GM21381 (cell line): Measurements from ENCODE around the gene CFAP221.

Experiments used
- ATAC-seq: cut with Tn5 transposase; IDR thresholded peaks from one replicate; pipeline ENCODE4 v1.9.1; 2021; ENCODE audit warnings: mild to moderate bottlenecking, moderate library complexity; ENCODE audit not compliant: unreplicated experiment

CFAP221 gene

DNA sequence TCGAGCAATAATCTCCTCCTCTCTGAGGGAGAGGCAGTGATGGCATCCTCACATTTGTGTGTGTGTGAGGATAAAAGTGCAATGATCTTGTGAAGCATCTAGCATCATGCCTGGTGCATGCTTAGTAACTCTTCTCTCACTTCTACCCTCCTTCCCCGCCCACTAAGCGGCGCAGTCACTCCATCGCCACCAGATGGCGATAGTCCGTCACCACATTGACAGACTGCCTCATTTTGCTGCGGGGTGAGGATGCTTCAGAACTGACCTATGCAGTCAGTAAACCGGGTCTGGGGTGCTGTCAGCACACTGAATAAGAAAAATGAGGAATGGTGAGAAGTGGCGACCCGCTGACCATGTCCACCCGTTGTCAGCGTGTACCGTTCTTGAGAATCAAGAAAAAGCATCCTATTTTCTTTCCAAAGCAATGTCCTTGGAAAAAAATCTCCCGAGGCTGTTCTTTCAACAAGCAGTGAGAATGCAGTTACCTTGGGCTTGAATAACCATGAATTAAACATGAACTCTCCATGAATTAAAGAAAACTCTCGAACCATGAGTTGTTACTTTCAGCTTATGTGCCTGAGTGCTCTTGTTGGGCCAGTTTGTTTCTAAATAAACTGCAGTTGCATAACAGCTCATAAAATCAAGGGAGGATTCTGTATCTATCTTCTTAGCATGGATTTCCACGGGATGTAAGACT is 97.5 kb downstream of the CFAP221 start:
- ATAC-seq: peak; percentile 97

DNA sequence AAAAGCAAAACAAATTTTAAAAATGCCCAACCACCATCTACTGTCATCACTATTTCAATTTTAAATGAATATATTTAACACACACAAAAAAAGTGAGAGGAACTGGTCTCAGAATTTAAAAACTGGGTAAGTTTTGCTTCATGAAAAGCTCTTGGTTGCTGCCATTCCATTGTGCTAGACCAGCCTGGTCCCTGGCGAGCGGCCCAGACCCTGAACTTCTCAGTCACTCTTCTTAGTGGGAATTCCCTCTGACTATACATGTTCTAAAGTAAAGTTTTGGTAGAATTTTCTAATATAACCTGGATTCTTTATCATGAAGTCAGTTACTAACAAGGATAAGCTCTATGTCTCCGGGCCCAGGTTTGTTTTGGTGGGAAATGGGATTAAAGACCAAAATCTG is 99.9 kb downstream of the CFAP221 start:
- ATAC-seq: no peak

DNA sequence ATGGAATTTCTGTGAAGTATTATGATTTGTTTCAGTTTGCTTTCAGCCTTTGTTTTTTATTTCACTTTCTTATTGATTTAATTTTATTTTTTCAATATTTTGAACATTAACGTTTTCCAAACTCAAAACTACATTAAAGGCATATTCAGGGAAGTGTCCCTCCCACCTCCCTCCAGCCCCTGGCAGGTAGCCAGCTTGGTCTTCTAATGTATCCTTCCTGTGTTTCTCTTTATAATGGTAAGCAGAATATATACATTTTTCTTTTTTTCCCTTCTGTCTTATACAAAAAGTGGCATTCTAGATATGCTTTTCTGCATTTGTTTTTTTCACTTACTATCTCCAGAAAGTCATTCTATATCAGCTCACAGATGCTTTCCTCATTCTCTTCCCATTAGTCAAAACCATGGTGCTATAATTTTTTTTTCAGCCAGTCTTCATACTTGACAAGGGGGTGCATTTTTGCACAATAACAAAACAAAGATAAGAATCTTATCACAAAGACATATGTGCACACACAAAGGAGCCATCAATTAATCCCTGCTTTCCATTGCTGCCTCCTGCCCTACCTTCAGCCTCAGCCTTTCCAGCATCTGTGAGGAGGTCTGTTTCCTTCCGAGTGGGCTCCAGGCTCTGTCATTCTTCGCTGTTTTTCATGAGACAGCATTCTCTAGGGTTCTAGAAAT is 101.1 kb downstream of the CFAP221 start:
- no peak for ATAC-seq

DNA sequence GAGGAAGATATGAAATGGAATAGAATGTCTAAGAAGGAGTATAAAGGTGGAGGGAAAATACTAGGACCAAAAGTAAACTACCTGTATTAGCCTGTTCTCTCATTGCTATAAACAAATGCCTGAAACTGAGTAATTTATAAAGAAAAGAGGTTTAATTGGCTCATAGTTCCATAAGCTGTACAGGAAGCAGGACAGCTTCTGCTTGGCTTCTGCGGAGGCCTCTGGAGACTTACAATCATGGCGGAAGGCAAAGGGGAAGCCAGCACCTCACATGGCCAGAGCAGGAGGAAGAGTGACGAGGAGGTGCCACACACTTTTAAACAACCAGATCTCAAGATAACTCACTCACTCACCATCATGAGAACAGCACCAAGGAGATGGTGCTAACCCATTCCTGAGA is 101.9 kb downstream of the CFAP221 start:
- no peak for ATAC-seq

DNA sequence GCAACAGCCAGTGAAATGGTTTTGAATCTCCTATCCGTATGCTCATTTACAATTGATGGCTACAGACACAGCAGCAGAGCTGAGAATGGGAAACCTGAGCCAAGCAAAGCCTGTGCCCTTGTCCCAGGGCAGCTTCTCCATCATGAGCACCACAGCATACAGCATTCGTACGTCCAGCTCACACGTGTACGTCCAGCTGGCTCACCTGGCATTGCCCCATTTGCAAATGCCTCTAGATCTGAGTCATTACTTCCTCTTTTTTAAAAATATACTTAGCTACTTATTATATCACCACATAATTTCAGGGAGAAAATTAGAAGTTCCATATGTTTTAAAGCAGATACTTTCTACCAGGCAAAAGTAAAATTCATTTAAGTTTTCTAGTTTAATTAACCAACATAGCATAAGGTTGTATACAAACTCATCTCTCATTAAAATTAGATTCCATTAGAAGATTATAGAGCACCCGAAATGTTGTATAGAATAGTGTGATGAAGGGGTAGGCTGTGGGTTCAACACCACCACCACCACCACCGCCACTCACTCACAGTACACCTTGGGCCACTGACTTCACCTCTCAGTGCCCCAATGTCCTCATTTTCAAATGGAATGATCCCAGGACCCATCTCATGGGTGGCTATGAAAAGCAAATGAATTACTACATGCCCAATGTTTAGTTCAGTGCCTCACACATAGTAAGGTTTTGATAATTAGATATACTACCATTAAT is 103.4 kb downstream of the CFAP221 start:
- ATAC-seq: peak; percentile 88

DNA sequence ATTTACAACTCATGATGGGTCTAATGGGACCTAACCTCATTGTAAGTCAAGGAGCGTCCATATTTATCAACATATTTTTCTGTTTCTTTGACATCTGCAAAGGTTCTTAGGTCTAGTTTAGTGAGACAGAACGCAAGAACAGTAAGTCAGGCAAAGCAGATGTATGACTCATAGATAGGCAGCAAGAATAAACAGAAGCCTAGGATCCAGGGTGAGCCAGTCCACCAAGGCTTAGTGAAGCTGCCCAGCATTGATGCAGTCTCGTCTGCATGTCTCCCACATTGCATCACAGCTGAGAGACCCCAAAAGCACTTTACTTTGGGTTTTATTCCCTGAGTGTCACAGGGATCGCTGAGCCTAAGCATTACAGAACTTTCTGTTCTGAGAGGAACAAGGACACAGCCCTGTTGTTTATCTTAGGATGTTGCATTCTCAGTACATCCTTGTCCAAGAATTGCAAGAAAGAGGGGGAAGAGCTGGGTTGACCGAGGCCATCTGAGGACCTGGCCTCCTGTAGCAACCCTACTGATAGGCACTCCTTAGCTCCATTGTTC is 105.2 kb downstream of the CFAP221 start:
- no peak for ATAC-seq

DNA sequence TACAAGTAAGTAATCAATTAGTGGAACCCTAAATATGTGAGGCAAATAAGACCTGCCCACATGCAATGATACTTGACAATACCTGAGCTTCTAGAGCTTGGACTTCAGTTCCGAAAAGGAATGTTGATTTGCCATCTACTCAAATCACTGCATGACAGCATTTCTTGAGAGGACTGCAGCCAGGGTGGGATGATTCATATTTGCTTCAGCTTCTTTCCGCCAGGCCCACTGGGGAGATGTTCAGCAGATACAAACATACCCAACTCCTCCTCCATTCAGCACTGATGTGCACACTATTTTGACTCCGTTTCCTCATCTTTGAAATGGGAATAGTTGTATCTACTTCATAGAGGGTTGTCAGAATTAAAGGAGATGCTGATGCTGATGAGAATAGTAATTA is 106.0 kb downstream of the CFAP221 start:
- ATAC-seq: no peak

DNA sequence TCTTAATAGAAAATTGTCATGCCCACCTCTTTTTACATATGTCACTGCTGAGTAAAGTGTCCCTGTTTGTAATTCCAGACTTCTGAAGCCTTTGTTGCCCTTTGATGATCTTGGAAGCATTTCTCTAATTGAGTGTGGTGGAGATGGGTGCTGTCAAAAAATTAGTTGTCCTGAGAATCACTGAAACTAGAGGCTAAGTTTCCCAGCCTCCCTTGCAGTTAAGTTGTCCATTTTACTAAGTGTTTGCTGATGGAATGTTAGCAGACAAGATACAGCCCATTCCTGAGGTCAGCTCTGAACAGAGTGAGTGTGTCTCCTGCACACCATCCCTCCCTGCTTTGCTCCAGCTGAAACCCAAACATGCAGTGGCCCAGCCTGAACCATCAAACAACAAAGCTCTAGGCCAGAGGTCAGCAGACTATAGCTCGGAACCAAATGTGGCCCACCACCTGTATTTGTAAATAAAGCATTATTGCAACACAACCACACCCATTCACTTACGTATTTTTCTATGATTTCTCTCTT is 106.7 kb downstream of the CFAP221 start:
- no peak for ATAC-seq

DNA sequence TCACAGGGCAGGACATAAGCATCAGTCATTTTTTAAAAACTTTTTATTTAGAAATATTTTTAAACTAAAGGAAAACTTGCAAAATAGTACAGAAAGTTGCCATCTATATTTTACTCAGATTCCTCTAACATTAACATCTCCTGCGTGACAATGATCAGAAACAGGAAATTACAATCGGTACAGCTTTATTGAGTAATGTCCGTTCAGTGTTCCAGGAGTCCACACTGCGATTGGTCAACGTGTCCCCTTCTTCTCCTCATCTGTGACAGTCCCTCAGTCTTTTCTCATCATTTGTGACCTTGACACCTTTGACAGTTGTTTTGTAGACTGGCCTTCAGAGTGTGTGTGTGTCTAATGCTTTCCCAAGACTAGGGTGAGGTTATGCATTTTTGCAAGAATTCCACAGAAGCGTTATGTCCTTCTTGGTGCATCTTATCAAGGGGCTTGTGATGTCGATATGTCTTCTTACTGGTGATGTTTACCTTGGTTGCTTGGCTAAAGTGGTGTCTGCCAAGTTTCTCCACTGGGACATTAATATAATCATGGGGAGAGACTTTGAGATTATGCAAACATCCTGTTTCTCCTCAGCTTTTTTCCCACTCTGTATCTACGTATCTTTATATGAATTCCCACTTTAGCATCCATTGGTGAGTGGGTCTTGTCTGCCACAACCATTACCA is 113.4 kb downstream of the CFAP221 start:
- ATAC-seq: no peak

DNA sequence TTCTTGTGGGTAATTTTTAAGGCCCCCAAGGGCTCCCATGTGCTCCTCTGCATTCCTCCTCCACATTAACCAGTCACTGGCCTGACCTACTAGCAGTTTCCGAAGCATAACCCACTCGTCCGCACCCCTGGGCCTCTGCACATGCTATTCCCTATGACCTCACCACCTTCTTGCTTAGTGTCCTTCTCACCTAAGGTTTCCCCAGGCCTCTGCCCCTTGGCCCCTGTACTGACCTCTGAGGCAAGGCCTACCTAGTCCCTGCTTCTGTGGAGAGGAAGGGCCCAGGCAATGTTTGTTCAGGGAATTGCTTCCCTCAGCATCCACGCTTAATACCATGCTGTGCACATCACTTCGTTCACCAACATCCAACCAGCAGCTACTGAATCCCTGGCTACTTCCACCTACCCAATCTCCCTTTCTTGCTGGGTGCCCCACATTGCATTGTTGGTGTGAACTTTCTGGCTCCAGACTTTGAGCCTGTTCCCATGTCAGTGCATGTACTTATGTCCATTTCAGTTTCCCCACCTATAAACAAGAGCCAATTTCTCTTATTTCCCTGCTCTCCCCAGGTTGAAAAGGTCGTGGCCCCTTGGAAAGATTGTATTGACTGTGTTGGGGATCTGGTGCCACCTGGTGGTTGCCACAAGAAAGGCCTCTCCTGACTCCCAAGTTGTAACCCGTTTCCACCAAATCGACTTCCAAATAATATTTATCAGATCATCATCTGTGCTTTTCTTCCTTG is 115.5 kb downstream of the CFAP221 start:
- no peak for ATAC-seq

DNA sequence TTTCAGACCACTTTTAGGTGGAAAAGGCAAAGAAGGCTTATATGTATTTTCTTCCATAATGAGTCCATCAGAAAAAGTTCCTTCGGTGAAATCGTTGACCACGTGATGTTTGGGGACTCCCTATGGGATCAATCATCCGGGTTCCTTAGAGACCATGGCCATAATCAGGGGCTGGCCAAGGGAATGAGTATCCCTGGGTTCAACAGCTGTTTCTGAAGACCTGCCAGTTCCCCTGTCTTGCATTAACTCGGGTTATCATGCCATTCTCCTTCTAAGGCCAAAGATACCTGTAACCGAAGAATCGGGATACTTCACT is 116.1 kb downstream of the CFAP221 start:
- no peak for ATAC-seq

DNA sequence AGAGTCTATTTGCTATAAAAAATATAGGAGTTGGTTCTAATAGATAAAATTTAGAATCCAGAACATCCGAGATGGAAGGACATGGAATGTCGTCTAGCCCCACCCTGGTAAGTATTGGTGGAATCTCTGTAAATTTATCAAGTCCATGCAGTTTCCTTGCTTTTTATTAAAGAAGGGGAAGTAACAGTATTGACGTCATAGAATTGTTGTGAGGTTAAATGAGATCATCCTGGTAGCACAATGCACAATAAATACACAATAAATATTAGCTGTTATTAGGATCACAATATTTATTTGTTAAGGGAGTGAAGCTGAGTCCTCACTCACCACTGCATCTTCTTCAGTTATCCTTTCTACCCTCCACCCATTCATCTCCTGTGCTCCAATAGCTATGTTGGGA is 118.0 kb downstream of the CFAP221 start:
- ATAC-seq: no peak

DNA sequence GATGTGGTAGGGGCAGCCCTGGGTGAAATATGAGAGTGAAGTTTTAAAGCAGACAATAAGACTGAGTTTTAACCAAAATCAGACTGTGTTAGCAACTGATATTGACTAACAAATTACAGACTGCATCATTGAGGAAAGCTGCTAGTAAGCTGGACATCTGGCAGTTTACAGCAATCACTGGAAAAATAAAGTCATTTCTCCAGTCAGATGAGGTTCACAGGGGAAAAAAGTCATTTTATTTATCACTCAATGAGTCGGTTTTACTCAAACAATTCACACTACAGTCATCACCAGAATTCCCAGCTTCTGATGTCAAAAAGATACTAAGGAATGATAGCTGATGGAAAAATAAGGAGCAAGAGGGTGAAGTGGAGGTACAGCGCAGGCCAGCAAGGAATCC is 124.3 kb downstream of the CFAP221 start:
- ATAC-seq: no peak

DNA sequence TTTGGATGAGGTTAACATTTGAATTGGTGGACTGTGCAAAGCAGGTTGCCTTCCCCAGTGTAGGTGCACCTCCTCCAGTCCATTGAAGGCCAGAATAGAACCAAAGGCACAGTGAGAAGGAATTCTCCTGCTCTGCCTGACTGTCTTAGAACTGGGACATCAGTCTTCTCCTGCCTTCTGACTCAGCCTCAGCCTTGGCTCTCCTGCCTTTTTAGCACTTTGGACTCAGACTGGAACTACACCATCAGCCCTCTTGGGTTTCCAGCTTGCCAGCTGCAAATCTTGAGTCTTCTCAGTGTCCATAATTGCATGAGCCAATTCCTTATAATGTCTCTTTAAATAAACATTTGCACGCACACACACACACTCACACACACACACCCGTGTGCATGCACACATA is 126.8 kb downstream of the CFAP221 start:
- no peak for ATAC-seq

DNA sequence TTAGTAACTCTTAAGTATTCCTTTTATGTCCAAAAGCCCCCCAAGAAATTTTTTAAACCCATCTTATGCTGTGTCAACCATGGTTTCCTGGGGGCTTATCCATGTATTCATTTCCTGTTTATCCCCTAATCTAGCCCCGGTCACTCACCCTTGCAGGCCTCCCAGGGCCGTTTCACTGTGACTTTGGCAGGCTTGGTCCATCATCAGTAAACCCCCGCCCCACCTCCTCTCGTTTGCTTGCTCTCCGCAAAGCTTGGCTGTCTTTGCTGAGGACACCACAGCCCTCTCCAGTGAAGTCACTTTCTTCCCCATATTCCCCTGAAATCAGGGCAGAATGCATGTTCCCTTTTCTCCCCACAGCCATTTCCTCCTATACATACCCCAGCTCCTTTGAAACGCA is 127.5 kb downstream of the CFAP221 start:
- no peak for ATAC-seq

DNA sequence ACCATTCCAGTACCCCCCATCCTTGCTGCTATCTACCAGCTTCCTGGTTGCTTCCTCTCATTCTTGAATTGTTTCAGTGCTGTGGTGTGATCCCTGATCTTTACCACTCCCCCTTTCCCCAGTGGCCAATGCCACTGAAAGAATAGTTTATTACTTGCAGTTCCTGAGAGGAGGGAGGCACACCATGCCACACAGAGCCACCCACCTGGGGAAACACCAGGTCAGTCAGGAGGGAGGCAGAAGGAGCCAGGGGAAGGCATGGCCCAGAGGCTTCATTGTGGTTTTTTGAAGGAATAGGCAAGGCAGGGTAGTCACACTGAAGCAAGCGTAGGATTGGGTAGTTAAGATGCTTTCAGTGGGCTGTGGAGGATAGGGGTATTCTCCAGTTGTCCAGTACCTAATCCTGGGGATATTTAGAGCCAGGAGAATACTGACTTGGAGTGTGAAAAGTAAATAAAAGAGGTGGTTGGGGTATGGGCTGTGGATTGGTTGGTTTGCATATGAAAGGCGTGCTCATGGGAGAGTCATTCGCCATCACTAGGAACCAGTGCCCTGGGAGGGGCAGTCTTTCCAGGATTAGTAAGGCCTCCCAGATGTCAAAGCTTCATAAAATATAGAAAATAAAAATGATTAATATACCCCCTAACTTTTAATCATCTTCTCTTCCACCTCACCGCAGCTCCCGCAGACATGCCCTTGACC is 128.1 kb downstream of the CFAP221 start:
- ATAC-seq: no peak

DNA sequence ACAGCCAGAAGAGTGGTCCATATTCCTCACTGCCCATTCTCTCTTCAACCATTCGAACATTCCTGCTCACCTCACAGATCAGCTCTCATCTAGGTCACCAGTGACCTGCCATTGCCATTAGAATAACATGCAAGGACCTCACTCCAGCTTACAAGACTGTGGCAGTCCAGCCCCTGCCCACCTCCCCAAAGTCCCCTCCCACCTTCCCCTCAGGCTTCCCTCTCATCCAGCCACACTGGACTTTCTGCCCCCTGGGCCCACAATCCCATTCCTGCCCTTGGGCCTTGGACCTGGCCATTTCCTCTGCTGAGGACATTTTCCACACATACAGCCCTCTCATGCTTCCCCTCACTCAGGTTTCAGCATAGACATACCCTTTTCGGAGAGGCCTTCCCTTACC is 129.5 kb downstream of the CFAP221 start:
- ATAC-seq: no peak

DNA sequence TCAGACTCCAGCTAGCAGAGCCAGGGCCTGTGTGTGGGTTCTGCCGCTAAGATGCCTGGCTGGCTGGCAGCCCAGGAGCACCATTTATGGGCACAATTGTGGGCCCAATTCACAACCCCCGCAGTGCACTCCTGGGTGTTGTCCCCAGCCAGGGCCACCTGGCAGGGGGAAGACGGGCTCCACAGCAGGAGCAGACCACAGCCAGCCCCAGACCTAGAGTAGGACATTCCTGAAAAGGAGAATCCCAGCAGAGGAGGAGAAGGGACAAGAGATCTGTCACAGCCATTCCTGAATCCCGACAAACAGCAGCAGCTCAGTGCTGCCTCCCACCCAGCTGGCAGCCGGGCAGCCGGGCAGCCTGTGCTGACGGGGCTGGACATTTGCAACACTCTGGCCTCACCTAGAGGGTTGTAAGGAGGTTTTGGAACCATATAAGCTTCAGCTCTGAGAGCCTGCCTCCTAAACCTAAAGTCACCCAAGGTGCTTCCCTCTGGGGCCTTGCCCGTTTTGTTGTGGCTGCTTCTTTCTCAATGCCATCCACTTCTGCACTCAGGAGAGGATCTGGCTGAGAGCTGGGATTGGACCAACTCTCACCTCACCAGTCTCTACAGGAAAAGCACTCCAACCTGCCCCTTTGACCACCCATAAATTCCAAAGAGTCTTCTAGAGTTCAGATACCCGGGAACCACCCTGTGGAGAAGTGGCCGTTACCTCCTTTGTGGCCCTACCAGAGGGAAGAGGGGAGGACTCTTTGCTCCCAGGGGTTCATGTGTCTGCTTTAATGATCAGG is 130.7 kb downstream of the CFAP221 start:
- ATAC-seq: no peak

DNA sequence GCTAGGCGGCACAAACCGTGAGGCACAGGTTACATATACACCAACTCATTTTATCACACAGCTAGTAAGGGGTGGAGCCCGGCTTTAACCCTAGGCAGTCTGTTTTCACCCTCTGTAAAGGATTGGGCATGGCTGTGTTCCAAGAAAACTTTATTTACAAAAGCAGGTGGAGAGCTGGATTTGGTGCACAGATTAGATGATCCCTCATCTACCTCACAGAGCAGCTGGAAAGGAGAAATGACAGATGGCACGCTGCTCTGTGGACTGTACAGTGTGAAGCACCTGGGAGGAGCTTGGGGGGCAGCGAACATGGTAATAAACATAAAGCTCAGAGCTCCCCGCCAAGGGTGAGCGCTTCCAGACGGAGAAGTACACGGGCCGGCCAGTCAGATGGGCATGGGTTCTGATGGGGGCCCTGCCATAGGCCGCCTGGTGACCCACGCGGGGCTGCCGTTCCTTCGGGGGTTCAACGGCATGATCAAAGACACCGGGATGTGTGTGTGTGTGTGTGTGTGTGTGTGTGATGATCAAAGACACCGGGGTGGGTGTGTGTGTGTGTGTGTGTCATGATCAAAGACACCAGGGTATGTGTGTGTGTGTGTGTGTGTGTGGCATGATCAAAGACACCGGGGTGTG is 133.9 kb downstream of the CFAP221 start:
- no peak for ATAC-seq
